ENCODE data around the gene FSTL1.

Gene FSTL1

GRCh38 chr3:120497336-120497735 is 46.5 kb upstream of the FSTL1 start:
- no peak overlapping the region for H3K27ac ChIP-seq (ENCODE audit: low read length)
- no peak overlapping the region for H3K4me2 ChIP-seq (ENCODE audit: low read length)
- no peaks in the 10 kb centered on the region for H3K79me2 ChIP-seq (ENCODE audit: low read length)
- no peak overlapping the region for H2AFZ ChIP-seq (ENCODE audit: low read depth, low read length)
- H4K20me1 ChIP-seq (ENCODE audit: insufficient read depth, low read length), result no peaks in the 10 kb centered on the region
- H3K4me3 ChIP-seq (ENCODE audit: low read length), result no peak overlapping the region
- no peaks in the 10 kb centered on the region for H3K4me1 ChIP-seq (ENCODE audit: low read length)
- H3K36me3 ChIP-seq (replicated peaks; ENCODE audit: low read depth, low read length), result no peaks in the 10 kb centered on the region
- TF ChIP-seq CTCF (IDR thresholded peaks at IDR 0.05; ENCODE audit: low read depth, low read length) (no peak), EZH2phosphoT487 (IDR thresholded peaks at IDR 0.05; ENCODE audit: low read depth) (no peak)
- no peaks in the 10 kb centered on the region for H3K27me3 ChIP-seq (ENCODE audit: low read depth, low read length)
- H3K9me3 ChIP-seq (ENCODE audit: insufficient read depth, low read length), result 0 out of 2 replicates have a peak, but pooled peaks cover 10% of the 10 kb centered on the region
- H3K9ac ChIP-seq (ENCODE audit: low read length), result no peak overlapping the region

GRCh38 chr3:120496278-120497002 is 45.6 kb upstream of the FSTL1 start:
- H3K4me2 ChIP-seq (ENCODE audit: low read length), result no peak overlapping the region
- H3K9ac ChIP-seq (ENCODE audit: low read length), result no peak overlapping the region
- TF ChIP-seq CTCF (IDR thresholded peaks at IDR 0.05; ENCODE audit: low read depth, low read length) (no peak), EZH2phosphoT487 (IDR thresholded peaks at IDR 0.05; ENCODE audit: low read depth) (no peak)
- no peaks in the 10 kb centered on the region for H3K79me2 ChIP-seq (ENCODE audit: low read length)
- peaks cover under 1% of the 10 kb centered on the region for H3K27me3 ChIP-seq (ENCODE audit: low read depth, low read length)
- H4K20me1 ChIP-seq (ENCODE audit: insufficient read depth, low read length), result no peaks in the 10 kb centered on the region
- H3K4me1 ChIP-seq (ENCODE audit: low read length), result no peaks in the 10 kb centered on the region
- H3K9me3 ChIP-seq (ENCODE audit: insufficient read depth, low read length), result 0 out of 2 replicates have a peak, but pooled peaks cover 10% of the 10 kb centered on the region
- no peak overlapping the region for H3K4me3 ChIP-seq (ENCODE audit: low read length)
- no peaks in the 10 kb centered on the region for H3K36me3 ChIP-seq (replicated peaks; ENCODE audit: low read depth, low read length)
- no peak overlapping the region for H3K27ac ChIP-seq (ENCODE audit: low read length)
- H2AFZ ChIP-seq (ENCODE audit: low read depth, low read length), result no peak overlapping the region

GRCh38 chr3:120495809-120496208 is 45.0 kb upstream of the FSTL1 start:
- H4K20me1 ChIP-seq (ENCODE audit: insufficient read depth, low read length), result no peaks in the 10 kb centered on the region
- H3K79me2 ChIP-seq (ENCODE audit: low read length), result no peaks in the 10 kb centered on the region
- H3K4me2 ChIP-seq (ENCODE audit: low read length), result no peak overlapping the region
- H3K4me3 ChIP-seq (ENCODE audit: low read length), result no peak overlapping the region
- H2AFZ ChIP-seq (ENCODE audit: low read depth, low read length), result no peak overlapping the region
- no peak overlapping the region for H3K27ac ChIP-seq (ENCODE audit: low read length)
- no peaks in the 10 kb centered on the region for H3K36me3 ChIP-seq (replicated peaks; ENCODE audit: low read depth, low read length)
- H3K27me3 ChIP-seq (ENCODE audit: low read depth, low read length), result peaks cover 6% of the 10 kb centered on the region
- H3K9ac ChIP-seq (ENCODE audit: low read length), result no peak overlapping the region
- TF ChIP-seq CTCF (IDR thresholded peaks at IDR 0.05; ENCODE audit: low read depth, low read length) (no peak), EZH2phosphoT487 (IDR thresholded peaks at IDR 0.05; ENCODE audit: low read depth) (no peak)
- H3K4me1 ChIP-seq (ENCODE audit: low read length), result no peaks in the 10 kb centered on the region
- 0 out of 2 replicates have a peak, but pooled peaks cover 10% of the 10 kb centered on the region for H3K9me3 ChIP-seq (ENCODE audit: insufficient read depth, low read length)

- Histone ChIP-seq H3K27me3 (ENCODE audit: low read depth, low read length) (peaks cover 6% of the 10 kb centered on the region), H3K36me3 (replicated peaks; ENCODE audit: low read depth, low read length) (no peaks in the 10 kb centered on the region), H3K9ac (ENCODE audit: low read length) (no peak overlapping the region), H4K20me1 (ENCODE audit: insufficient read depth, low read length) (no peaks in the 10 kb centered on the region), H3K79me2 (ENCODE audit: low read length) (no peaks in the 10 kb centered on the region), H3K4me3 (ENCODE audit: low read length) (no peak overlapping the region), H3K27ac (ENCODE audit: low read length) (no peak overlapping the region), H3K9me3 (ENCODE audit: insufficient read depth, low read length) (0 out of 2 replicates have a peak, but pooled peaks cover 10% of the 10 kb centered on the region), H2AFZ (ENCODE audit: low read depth, low read length) (no peak overlapping the region), H3K4me2 (ENCODE audit: low read length) (no peak overlapping the region), H3K4me1 (ENCODE audit: low read length) (peaks cover 4% of the 10 kb centered on the region; the same call in 1 of the 2 replicates)
- TF ChIP-seq CTCF (IDR thresholded peaks at IDR 0.05; ENCODE audit: low read depth, low read length) (no peak), EZH2phosphoT487 (IDR thresholded peaks at IDR 0.05; ENCODE audit: low read depth) (no peak)
These were observed 41.3 kb upstream of the FSTL1 start for GRCh38 chr3:120492103-120492502.
